ENCODE measurements around the gene GALNT14. TPM values are rescaled to one million over a fixed set of nuclear protein-coding genes. Genes with fewer than 3 reads are reported as not detected.

GALNT14 gene
- total and polyA plus RNA-seq, 8 donors: 1.9 to 9.1 (median 2.8) TPM

GRCh38 chr2:31136732-31137131 is 1.5 kb downstream of the GALNT14 start:
- no peaks in the 10 kb centered on the region for H3K36me3 ChIP-seq
- H3K9me3 ChIP-seq: no peaks in the 10 kb centered on the region
- ATAC-seq (no peak), FAIRE-seq (no peak), DNase-seq (no peak)
- 44 to 45% methylated on average over 10 of the region's 10 CpGs for WGBS, 2 donors
- no peak overlapping the region for H3K27ac ChIP-seq
- peak overlapping the region in 2 of 4 donors; percentile 45 to 59 for H3K4me3 ChIP-seq
- peaks cover 0 to 4% (median 1%) of the 10 kb centered on the region in 4 donors for H3K27me3 ChIP-seq
- no peak for TF ChIP-seq CTCF (IDR thresholded peaks at IDR 0.05)
- peaks cover 0 to 7% (median 0%) of the 10 kb centered on the region in 3 donors for H3K4me1 ChIP-seq
- intact Hi-C loops (cut with DNase I): no loop called here

- 56 to 57% methylated on average over 3 of the region's 3 CpGs for WGBS, 2 donors
- no peaks in the 10 kb centered on the region for H3K9me3 ChIP-seq
- H3K36me3 ChIP-seq: no peaks in the 10 kb centered on the region
- intact Hi-C loops (cut with DNase I): no loop called here
- H3K27me3 ChIP-seq: peaks cover 0 to 4% (median 1%) of the 10 kb centered on the region in 4 donors
- no peak overlapping the region for H3K27ac ChIP-seq
- no peak for TF ChIP-seq CTCF (IDR thresholded peaks at IDR 0.05)
- ATAC-seq: no peak
- no peak for FAIRE-seq
- no peak for DNase-seq
- no peak overlapping the region for H3K4me3 ChIP-seq
- peaks cover 0 to 7% (median 0%) of the 10 kb centered on the region in 3 donors for H3K4me1 ChIP-seq
These were observed 2.2 kb downstream of the GALNT14 start for GRCh38 chr2:31136000-31136399.

DNA sequence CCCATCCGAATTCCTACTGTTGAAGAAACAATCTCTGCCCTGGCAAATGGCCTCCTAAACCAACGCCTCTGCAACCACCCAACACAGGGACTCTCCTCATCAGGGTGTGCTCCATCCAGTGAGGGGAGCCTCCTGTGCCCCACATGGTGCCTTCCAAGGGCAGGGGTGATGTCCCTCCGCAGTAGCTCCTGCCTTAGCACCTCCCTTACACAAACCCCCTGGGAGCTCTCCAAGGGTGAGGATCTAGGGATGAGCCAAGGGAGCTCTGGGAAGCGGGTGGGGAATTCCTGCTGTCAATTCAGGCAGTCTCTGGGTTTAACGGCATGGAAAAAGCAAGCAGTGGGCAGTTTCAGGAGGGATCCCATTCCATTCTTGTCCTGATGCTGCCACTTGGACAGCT is 3.8 kb downstream of the GALNT14 start:
- peaks cover 0 to 4% (median 1%) of the 10 kb centered on the region in 4 donors for H3K27me3 ChIP-seq

DNA sequence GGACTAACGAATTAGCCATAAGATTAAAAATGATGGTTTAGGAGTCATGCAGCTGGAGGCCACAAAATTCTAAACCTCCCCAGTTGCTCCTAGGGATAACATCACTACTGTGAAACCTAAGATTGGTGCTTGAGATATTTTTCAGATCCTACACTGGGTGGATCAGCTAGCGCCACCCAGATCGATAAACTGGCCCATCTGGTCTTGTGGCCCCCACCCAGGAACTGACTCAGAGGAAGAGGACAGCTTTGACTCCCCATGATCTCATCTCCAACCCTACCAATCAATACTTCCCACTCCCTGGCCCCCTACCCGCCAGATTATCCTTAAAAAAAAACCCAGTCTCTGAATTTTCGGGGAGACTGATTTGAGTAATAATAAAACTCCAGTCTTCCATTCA is 5.5 kb downstream of the GALNT14 start:
- no peak overlapping the region for H3K4me3 ChIP-seq
- intact Hi-C loops (cut with DNase I): no loop called here
- FAIRE-seq (no peak), ATAC-seq (no peak), DNase-seq (no peak)
- peaks cover 0 to 4% (median 1%) of the 10 kb centered on the region in 4 donors for H3K27me3 ChIP-seq
- no peak for TF ChIP-seq CTCF (IDR thresholded peaks at IDR 0.05)
- no peaks in the 10 kb centered on the region for H3K36me3 ChIP-seq
- peaks cover 0 to 7% (median 0%) of the 10 kb centered on the region in 3 donors for H3K4me1 ChIP-seq
- no peak overlapping the region for H3K27ac ChIP-seq
- H3K9me3 ChIP-seq: no peaks in the 10 kb centered on the region
- WGBS, 2 donors: 82 to 88% methylated on average over 5 of the region's 5 CpGs

More for the DNA sequence above, 3.8 kb downstream of the GALNT14 start:
- Histone ChIP-seq H3K4me3 (no peak overlapping the region), H3K36me3 (no peaks in the 10 kb centered on the region), H3K27ac (no peak overlapping the region), H3K4me1 (peaks cover 0 to 7% (median 0%) of the 10 kb centered on the region in 3 donors), H3K9me3 (no peaks in the 10 kb centered on the region)
- WGBS, 2 donors: 73 to 80% methylated on average over 5 of the region's 5 CpGs
- FAIRE-seq (no peak), ATAC-seq (no peak), DNase-seq (no peak)
- intact Hi-C loops (cut with DNase I): no loop called here
- TF ChIP-seq CTCF (IDR thresholded peaks at IDR 0.05): no peak

GRCh38 chr2:31131871-31132270 is 6.4 kb downstream of the GALNT14 start:
- Histone ChIP-seq H3K27ac (no peak overlapping the region), H3K4me3 (no peak overlapping the region), H3K9me3 (no peaks in the 10 kb centered on the region), H3K36me3 (no peaks in the 10 kb centered on the region), H3K27me3 (peaks cover 0 to 4% (median 0%) of the 10 kb centered on the region in 4 donors), H3K4me1 (no peaks in the 10 kb centered on the region)
- intact Hi-C loops (cut with DNase I): no loop called here
- TF ChIP-seq CTCF (IDR thresholded peaks at IDR 0.05): no peak
- no peak for FAIRE-seq
- DNase-seq: no peak
- no peak for ATAC-seq
- 55 to 64% methylated on average over 4 of the region's 4 CpGs for WGBS, 2 donors
